ENCODE data around the gene RTL9. TPM values are rescaled to one million over a fixed set of nuclear protein-coding genes. Genes with fewer than 3 reads are reported as not detected.

Gene RTL9
- total and polyA plus RNA-seq, 9 of the 15 experiments (the other 6 are each of a cell fraction or from before 2014, with no cell fraction given) = 0.04 to 0.35 (median 0.13) TPM; not detected in 1

DNA sequence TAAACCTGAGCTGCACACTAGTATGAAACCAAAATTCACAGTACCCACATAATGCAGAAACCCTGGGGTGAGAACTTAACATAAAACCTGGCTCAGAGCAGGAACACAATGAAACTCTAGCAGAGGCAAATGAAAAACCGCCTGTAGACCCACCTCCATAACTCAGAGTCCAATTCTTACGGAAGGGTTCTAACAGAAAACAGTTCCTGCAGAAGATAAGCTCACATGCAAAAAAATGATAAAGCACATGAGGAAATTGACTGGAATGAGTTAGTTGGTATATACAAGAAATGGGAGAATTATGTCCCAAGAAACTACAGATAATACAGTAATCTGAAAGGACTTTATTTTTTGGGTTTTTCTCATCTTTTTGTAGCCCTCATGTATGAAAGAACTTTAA is 14.7 kb downstream of the RTL9 start:
- 0% methylated on average over 2 of the region's 2 CpGs for WGBS (ENCODE audit: insufficient coverage, low coverage, missing lambda C conversion rate)
- in situ Hi-C loops (cut with MboI) = no loop called here
- Histone ChIP-seq H3K79me2 (ENCODE audit: control insufficient read depth, insufficient read depth, low read length) (no peaks in the 10 kb centered on the region), H3K4me3 (no peak overlapping the region), H3K9ac (ENCODE audit: insufficient read depth in 1 of 2, low read depth in 2 of 2, low read length in 2 of 2) (peak overlapping the region in 1 of 2 experiments; percentile 59; a peak in 2 of 4 replicates), H3K4me1 (replicated peaks in 1 of 2; ENCODE audit: control insufficient read depth in 2 of 2, insufficient read depth in 2 of 2, low read length in 2 of 2) (peaks cover 4 to 29% of the 10 kb centered on the region in 2 experiments; a peak in 2 of 5 replicates), H3K27me3 (ENCODE audit: control insufficient read depth in 2 of 2, insufficient read depth in 2 of 2, low read length in 2 of 2) (no peaks in the 10 kb centered on the region), H3K9me3 (replicated peaks; ENCODE audit: control insufficient read depth, insufficient read depth, low read depth, low read length) (peaks cover 2% of the 10 kb centered on the region; the same call in 1 of the 2 replicates), H3K9me1 (ENCODE audit: control insufficient read depth, insufficient read depth, low read length) (peaks cover 2% of the 10 kb centered on the region), H3K4me2 (ENCODE audit: insufficient read depth, low read length) (peak overlapping the region; percentile 56), H2AFZ (ENCODE audit: low read depth, low read length) (peak overlapping the region; percentile 88), H3K36me3 (ENCODE audit: control insufficient read depth, insufficient read depth, low read length) (no peaks in the 10 kb centered on the region), H3K27ac (ENCODE audit: extremely low read depth, low read depth, low read length) (peak overlapping the region; percentile 80), H4K20me1 (replicated peaks; ENCODE audit: control insufficient read depth, insufficient read depth, low read length) (no peaks in the 10 kb centered on the region)
- FAIRE-seq = peak; percentile 84
- no TSS peak for BruUV-seq (replicated peaks)
- intact Hi-C loops (cut with micrococcal nuclease) = no loop called here
- CTCF ChIA-PET (ENCODE audit: low intra/inter-chr PET ratio) = no interaction called here
- POLR2A ChIA-PET = interaction anchor here (0.6 to 0.9 kb wide), 3 partner anchors 9 to 14 kb away, joined by 3 to 4 read pairs (median 4); no protein-coding TSS in a partner anchor
- ATAC-seq = peak; percentile 69
- DNase-seq (ENCODE audit: extremely low read depth in 1 of 4, low spot score in 3 of 4) = peak in 2 of 4 experiments; percentile 30 to 72
- TF ChIP-seq RB1 (IDR thresholded peaks at IDR 0.05; ENCODE audit: low read depth) (0 out of 2 replicates have a peak, but pooled peaks have one; percentile 8), TCF3 (CRISPR knock-in tag; IDR thresholded peaks at IDR 0.05) (peak; percentile 77), L3MBTL2 (IDR thresholded peaks at IDR 0.05) (no peak), TEAD2 (tag; IDR thresholded peaks at IDR 0.05) (no peak), TAL1 (IDR thresholded peaks at IDR 0.05) (peak; percentile 61), CBFA2T3 (IDR thresholded peaks at IDR 0.05) (peak; percentile 78), KAT2B (IDR thresholded peaks at IDR 0.05; ENCODE audit: low read depth, low read length) (no peak), BRCA1 (IDR thresholded peaks at IDR 0.05) (no peak), BRCA1 (CRISPR knock-in tag; IDR thresholded peaks at IDR 0.05) (no peak), SRSF3 (IDR thresholded peaks at IDR 0.05; ENCODE audit: insufficient read depth, low read length) (no peak), NR3C1 (CRISPR knock-in tag; IDR thresholded peaks at IDR 0.05) (no peak), NR1H2 (CRISPR knock-in tag; IDR thresholded peaks at IDR 0.05) (no peak), THAP7 (CRISPR knock-in tag; IDR thresholded peaks at IDR 0.05) (no peak), PPARD (CRISPR knock-in tag; IDR thresholded peaks at IDR 0.05) (no peak), SMARCA4 (IDR thresholded peaks at IDR 0.05) (peak; percentile 68), NR4A1 (CRISPR knock-in tag; IDR thresholded peaks at IDR 0.05) (no peak), NR4A1 (tag; IDR thresholded peaks at IDR 0.05) (no peak)
- TF ChIP-seq, protein P1, sequence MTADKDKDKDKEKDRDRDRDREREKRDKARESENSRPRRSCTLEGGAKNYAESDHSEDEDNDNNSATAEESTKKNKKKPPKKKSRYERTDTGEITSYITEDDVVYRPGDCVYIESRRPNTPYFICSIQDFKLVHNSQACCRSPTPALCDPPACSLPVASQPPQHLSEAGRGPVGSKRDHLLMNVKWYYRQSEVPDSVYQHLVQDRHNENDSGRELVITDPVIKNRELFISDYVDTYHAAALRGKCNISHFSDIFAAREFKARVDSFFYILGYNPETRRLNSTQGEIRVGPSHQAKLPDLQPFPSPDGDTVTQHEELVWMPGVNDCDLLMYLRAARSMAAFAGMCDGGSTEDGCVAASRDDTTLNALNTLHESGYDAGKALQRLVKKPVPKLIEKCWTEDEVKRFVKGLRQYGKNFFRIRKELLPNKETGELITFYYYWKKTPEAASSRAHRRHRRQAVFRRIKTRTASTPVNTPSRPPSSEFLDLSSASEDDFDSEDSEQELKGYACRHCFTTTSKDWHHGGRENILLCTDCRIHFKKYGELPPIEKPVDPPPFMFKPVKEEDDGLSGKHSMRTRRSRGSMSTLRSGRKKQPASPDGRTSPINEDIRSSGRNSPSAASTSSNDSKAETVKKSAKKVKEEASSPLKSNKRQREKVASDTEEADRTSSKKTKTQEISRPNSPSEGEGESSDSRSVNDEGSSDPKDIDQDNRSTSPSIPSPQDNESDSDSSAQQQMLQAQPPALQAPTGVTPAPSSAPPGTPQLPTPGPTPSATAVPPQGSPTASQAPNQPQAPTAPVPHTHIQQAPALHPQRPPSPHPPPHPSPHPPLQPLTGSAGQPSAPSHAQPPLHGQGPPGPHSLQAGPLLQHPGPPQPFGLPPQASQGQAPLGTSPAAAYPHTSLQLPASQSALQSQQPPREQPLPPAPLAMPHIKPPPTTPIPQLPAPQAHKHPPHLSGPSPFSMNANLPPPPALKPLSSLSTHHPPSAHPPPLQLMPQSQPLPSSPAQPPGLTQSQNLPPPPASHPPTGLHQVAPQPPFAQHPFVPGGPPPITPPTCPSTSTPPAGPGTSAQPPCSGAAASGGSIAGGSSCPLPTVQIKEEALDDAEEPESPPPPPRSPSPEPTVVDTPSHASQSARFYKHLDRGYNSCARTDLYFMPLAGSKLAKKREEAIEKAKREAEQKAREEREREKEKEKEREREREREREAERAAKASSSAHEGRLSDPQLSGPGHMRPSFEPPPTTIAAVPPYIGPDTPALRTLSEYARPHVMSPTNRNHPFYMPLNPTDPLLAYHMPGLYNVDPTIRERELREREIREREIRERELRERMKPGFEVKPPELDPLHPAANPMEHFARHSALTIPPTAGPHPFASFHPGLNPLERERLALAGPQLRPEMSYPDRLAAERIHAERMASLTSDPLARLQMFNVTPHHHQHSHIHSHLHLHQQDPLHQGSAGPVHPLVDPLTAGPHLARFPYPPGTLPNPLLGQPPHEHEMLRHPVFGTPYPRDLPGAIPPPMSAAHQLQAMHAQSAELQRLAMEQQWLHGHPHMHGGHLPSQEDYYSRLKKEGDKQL (CRISPR knock-in tag; IDR thresholded peaks at IDR 0.05; ENCODE audit: borderline replicate concordance) = no peak
- TF ChIP-seq, protein P2, sequence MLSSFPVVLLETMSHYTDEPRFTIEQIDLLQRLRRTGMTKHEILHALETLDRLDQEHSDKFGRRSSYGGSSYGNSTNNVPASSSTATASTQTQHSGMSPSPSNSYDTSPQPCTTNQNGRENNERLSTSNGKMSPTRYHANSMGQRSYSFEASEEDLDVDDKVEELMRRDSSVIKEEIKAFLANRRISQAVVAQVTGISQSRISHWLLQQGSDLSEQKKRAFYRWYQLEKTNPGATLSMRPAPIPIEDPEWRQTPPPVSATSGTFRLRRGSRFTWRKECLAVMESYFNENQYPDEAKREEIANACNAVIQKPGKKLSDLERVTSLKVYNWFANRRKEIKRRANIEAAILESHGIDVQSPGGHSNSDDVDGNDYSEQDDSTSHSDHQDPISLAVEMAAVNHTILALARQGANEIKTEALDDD (IDR thresholded peaks at IDR 0.05) = 0 out of 2 replicates have a peak, but pooled peaks have one; percentile 27

Data from K562 (cell line).